Skin of body (tissue), 2 donors: ENCODE measurements around the gene MTURN. TPM values are rescaled to one million over a fixed set of nuclear protein-coding genes. Genes with fewer than 3 reads are reported as not detected.

Experiments
- DNase-seq: peaks from one replicate; lab custom pipeline; 2025; lab: John Stamatoyannopoulos, UW
- total RNA-seq: library from RNA; depleted of rRNA; stranded (reverse); fragments of >200 nt; gene quantifications from one replicate; pipeline ENCODE4 v1.2.3, GENCODE V29; 2014

MTURN gene
- total RNA-seq, 1 donor from 2014 or later, result 52.5 TPM

GRCh38 chr7:30159698-30160143, 24.9 kb downstream of the MTURN start:
- no peak for DNase-seq

GRCh38 chr7:30160329-30160728, 25.5 kb downstream of the MTURN start:
- no peak for DNase-seq

GRCh38 chr7:30162133-30162532, 27.3 kb downstream of the MTURN start:
- DNase-seq, result no peak

- no peak for DNase-seq
These were observed 27.9 kb downstream of the MTURN start for GRCh38 chr7:30162622-30163124.

- no peak for DNase-seq
These were observed 28.6 kb downstream of the MTURN start for GRCh38 chr7:30163231-30163894.

- DNase-seq, result no peak
These were observed 29.8 kb downstream of the MTURN start for GRCh38 chr7:30164567-30164966.

GRCh38 chr7:30165590-30165989, 30.8 kb downstream of the MTURN start:
- DNase-seq, result no peak

GRCh38 chr7:30166155-30166840, 31.5 kb downstream of the MTURN start:
- no peak for DNase-seq

- DNase-seq, result no peak
These were observed 32.1 kb downstream of the MTURN start for GRCh38 chr7:30166841-30167235.

- no peak for DNase-seq
These were observed 33.1 kb downstream of the MTURN start for GRCh38 chr7:30167901-30168300.

- peak; percentile 63 for DNase-seq
These were observed 34.2 kb downstream of the MTURN start for GRCh38 chr7:30168835-30169573.

GRCh38 chr7:30169579-30169978, 34.8 kb downstream of the MTURN start:
- DNase-seq, result no peak

GRCh38 chr7:30170476-30171205, 35.9 kb downstream of the MTURN start:
- DNase-seq, result no peak

GRCh38 chr7:30171766-30172447, 37.1 kb downstream of the MTURN start:
- no peak for DNase-seq

GRCh38 chr7:30172451-30172850, 37.7 kb downstream of the MTURN start:
- DNase-seq, result no peak

GRCh38 chr7:30173058-30173897, 38.5 kb downstream of the MTURN start:
- DNase-seq, result peak; percentile 78

- DNase-seq, result no peak
These were observed 40.4 kb downstream of the MTURN start for GRCh38 chr7:30175180-30175579.

GRCh38 chr7:30175636-30176147, 40.9 kb downstream of the MTURN start:
- DNase-seq, result no peak

- no peak for DNase-seq
These were observed 41.8 kb downstream of the MTURN start for GRCh38 chr7:30176463-30177109.
